OCI-LY3 (cell line): ENCODE data around the gene PTPRN2.
"Not testable (repeated sequence)": the region's sequence is repeated elsewhere in the genome, so short reads cannot be mapped to it uniquely, and the experiment has no call there.

ENCODE experiments used
- H2AFZ ChIP-seq: fragments of 200-600, 300-600 bp; shearing (Covaris generic); 2 replicates; pipeline ENCODE4 v1.6.0; 2014; ENCODE audit warnings: antibody characterized with exemption, low read depth, low read length
- H3K27ac ChIP-seq: fragments of 200-600, 300-600 bp; sonication (generic); 2 replicates; pipeline ENCODE4 v1.5.1; 2014; ENCODE audit warnings: mild to moderate bottlenecking, low read length, moderate library complexity, mixed read lengths
- H3K27me3 ChIP-seq: fragments of 200-600, 300-600 bp; sonication (generic); 2 replicates; pipeline ENCODE4 v1.6.1; 2014; ENCODE audit warnings: low read depth, low read length, mixed read lengths
- H3K36me3 ChIP-seq: fragments of 200-600, 300-600 bp; sonication (generic); replicated peaks from 2 replicates; pipeline ENCODE3; 2014; ENCODE audit warnings: low read depth, low read length, mixed read lengths
- H3K4me1 ChIP-seq: fragments of 300-600, 200-600 bp; sonication (generic); 2 replicates; pipeline ENCODE4 v1.6.1; 2014; ENCODE audit warnings: low read length, mixed read lengths
- H3K4me2 ChIP-seq: fragments of 200-600, 300-600 bp; sonication (generic); 2 replicates; pipeline ENCODE4 v1.6.1; 2014; ENCODE audit warnings: low read length, mixed read lengths
- H3K4me3 ChIP-seq: fragments of 300-600, 200-600 bp; sonication (generic); 2 replicates; pipeline ENCODE4 v1.5.1; 2014; ENCODE audit warnings: antibody characterized with exemption, mild to moderate bottlenecking, low read length, moderate library complexity
- H3K79me2 ChIP-seq: fragments of 300-600, 200-600 bp; shearing (Covaris generic); 2 replicates; pipeline ENCODE4 v1.6.1; 2014; ENCODE audit warnings: mild to moderate bottlenecking, low read length, mixed read lengths
- H3K9ac ChIP-seq: fragments of 300-600, 200-600 bp; shearing (Covaris generic); 2 replicates; pipeline ENCODE4 v1.6.0; 2014; ENCODE audit warnings: mild to moderate bottlenecking, low read length, moderate library complexity
- H3K9me3 ChIP-seq: fragments of 200-600, 300-600 bp; shearing (Covaris generic); 2 replicates; pipeline ENCODE4 v1.6.1; 2014; ENCODE audit warnings: low read length, mixed read lengths; ENCODE audit not compliant: insufficient read depth
- H4K20me1 ChIP-seq: fragments of 200-600, 300-600 bp; sonication (generic); 2 replicates; pipeline ENCODE4 v1.6.1; 2016; ENCODE audit warnings: low read length, mixed read lengths; ENCODE audit not compliant: insufficient read depth
- EZH2phosphoT487 ChIP-seq: fragments of 200-600 bp; shearing (Covaris generic); IDR thresholded peaks from 2 replicates; pipeline ENCODE4 v1.6.1; 2018; ENCODE audit warnings: antibody characterized with exemption, mixed run types, low read depth
- TF ChIP-seq, protein P1 (sequence below): fragments of 200-600, 300-600 bp; sonication (generic); IDR thresholded peaks from 2 replicates; pipeline ENCODE4 v1.5.1; 2014; ENCODE audit warnings: antibody characterized with exemption, low read length, low read depth

The PTPRN2 gene

DNA sequence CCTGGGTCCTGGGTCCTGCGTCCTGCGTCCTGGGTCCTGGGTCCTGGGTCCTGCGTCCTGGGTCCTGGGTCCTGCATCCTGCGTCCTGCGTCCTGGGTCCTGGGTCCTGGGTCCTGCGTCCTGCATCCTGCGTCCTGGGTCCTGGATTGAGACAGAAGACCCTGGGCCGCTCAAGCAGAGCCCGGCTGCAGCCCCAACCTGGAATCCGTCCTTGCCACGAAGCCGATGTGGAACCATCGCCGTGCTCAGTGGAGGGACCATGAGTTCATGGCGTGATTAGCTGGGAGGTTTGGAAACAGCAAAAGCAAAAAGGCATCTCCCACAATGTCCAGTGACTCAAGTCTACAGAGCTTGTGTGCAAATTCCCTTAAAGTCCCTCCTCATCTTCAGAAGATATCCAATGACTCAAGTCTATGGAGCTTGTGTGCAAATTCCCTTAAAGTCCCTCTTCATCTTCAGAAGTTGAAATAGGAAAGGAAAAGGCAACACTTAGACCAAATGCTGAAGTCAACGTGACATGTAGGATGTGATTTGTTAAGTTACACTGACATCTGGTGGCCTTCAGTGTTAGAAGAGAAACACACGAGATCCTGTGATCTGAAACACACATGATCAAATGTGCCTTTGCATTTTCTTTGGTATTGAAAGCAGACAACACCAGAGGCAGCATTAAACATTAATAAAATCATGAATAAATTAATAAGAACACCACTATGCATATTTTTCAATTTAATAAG, 179.9 kb downstream of the PTPRN2 start:
- H3K9me3 ChIP-seq: no peaks in the 10 kb centered on the region
- no peak overlapping the region for H3K4me2 ChIP-seq
- no peak overlapping the region for H3K27ac ChIP-seq
- H2AFZ ChIP-seq: no peak overlapping the region
- no peak overlapping the region for H3K9ac ChIP-seq
- H3K79me2 ChIP-seq: no peaks in the 10 kb centered on the region
- H3K36me3 ChIP-seq: no peaks in the 10 kb centered on the region
- no peaks in the 10 kb centered on the region for H4K20me1 ChIP-seq
- no peak overlapping the region for H3K4me3 ChIP-seq
- no peaks in the 10 kb centered on the region for H3K27me3 ChIP-seq
- no peak for TF ChIP-seq EZH2phosphoT487
- TF ChIP-seq, protein P1, sequence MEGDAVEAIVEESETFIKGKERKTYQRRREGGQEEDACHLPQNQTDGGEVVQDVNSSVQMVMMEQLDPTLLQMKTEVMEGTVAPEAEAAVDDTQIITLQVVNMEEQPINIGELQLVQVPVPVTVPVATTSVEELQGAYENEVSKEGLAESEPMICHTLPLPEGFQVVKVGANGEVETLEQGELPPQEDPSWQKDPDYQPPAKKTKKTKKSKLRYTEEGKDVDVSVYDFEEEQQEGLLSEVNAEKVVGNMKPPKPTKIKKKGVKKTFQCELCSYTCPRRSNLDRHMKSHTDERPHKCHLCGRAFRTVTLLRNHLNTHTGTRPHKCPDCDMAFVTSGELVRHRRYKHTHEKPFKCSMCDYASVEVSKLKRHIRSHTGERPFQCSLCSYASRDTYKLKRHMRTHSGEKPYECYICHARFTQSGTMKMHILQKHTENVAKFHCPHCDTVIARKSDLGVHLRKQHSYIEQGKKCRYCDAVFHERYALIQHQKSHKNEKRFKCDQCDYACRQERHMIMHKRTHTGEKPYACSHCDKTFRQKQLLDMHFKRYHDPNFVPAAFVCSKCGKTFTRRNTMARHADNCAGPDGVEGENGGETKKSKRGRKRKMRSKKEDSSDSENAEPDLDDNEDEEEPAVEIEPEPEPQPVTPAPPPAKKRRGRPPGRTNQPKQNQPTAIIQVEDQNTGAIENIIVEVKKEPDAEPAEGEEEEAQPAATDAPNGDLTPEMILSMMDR: peak; percentile 77
- H3K4me1 ChIP-seq: peaks cover 15% of the 10 kb centered on the region

DNA sequence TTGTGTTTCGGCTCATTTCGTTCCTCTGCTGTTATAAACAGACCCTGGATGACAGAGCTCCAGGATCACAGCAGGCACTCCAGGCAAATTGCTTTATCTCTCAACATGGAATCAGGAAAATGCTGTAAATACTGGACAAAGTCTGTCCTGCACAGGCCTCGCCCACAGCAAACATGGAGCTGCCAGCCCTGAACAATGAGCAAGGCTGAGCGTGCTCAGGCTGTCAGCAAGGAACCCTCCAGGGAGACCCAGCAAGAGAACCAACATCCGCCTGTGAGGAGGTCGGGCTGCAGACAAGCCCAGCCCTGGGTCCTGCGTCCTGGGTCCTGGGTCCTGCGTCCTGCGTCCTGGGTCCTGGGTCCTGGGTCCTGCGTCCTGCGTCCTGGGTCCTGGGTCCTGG, 180.8 kb downstream of the PTPRN2 start:
- H3K4me3 ChIP-seq: no peak overlapping the region
- no peak overlapping the region for H3K4me2 ChIP-seq
- no peaks in the 10 kb centered on the region for H3K9me3 ChIP-seq
- no peak overlapping the region for H3K9ac ChIP-seq
- peaks cover 24% of the 10 kb centered on the region for H3K4me1 ChIP-seq
- H3K79me2 ChIP-seq: no peaks in the 10 kb centered on the region
- H4K20me1 ChIP-seq: no peaks in the 10 kb centered on the region
- H2AFZ ChIP-seq: no peak overlapping the region
- TF ChIP-seq, protein P1: no peak
- no peak for TF ChIP-seq EZH2phosphoT487
- no peaks in the 10 kb centered on the region for H3K27me3 ChIP-seq
- H3K36me3 ChIP-seq: no peaks in the 10 kb centered on the region
- no peak overlapping the region for H3K27ac ChIP-seq

DNA sequence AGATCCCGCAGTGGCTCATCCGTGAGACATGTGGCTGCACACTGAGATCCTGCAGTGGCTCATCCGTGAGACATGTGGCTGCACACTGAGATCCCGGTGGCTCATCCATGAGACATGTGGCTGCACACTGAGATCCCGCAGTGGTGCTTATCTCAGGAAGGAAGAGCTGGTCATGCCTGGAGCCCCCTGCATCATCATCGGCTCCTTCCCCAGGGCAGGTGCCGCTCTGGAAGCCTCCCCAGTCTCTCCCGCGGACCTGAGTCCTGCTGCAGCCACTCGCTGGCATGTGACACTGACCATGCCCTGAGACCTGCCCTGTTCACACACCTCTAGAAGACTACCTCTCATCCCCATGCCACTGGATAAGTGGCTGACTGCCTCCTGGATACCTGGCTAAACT, 181.3 kb downstream of the PTPRN2 start:
- Histone ChIP-seq H3K9me3 (no peaks in the 10 kb centered on the region), H3K79me2 (no peaks in the 10 kb centered on the region), H3K4me2 (no peak overlapping the region), H4K20me1 (no peaks in the 10 kb centered on the region), H3K27ac (no peak overlapping the region), H3K4me1 (peaks cover 29% of the 10 kb centered on the region), H2AFZ (no peak overlapping the region), H3K9ac (no peak overlapping the region), H3K4me3 (no peak overlapping the region), H3K36me3 (no peaks in the 10 kb centered on the region), H3K27me3 (no peaks in the 10 kb centered on the region)
- TF ChIP-seq, protein P1: no peak
- TF ChIP-seq EZH2phosphoT487: no peak

DNA sequence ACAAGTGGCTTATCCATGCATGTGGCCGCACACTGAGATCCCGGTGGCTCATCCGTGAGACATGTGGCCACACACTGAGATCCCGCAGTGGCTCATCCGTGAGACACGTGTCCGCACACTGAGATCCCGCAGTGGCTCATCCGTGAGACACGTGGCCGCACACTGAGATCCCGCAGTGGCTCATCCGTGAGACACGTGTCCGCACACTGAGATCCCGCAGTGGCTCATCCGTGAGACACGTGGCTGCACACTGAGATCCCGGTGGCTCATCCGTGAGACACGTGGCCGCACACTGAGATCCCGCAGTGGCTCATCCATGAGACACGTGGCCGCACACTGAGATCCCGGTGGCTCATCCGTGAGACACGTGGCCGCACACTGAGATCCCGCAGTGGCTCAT, 181.9 kb downstream of the PTPRN2 start:
- H3K4me1 ChIP-seq: peaks cover 35% of the 10 kb centered on the region
- not testable (repeated sequence) for H3K27ac ChIP-seq, H3K36me3 ChIP-seq, H3K27me3 ChIP-seq, H3K79me2 ChIP-seq, H3K9me3 ChIP-seq, H3K4me3 ChIP-seq, H4K20me1 ChIP-seq, H3K9ac ChIP-seq, H3K4me2 ChIP-seq, H2AFZ ChIP-seq
